SHP77 (cell line): Measurements from ENCODE around the gene ANKUB1.

Experiments used
- DNase-seq, 2 experiments: peaks; one replicate each; lab custom pipeline; 2025; lab: John Stamatoyannopoulos, UW

ANKUB1 gene

GRCh38 chr3:149808209-149808829 is 16.0 kb upstream of the ANKUB1 start:
- peak; percentile 70 to 87 for DNase-seq

- no peak for DNase-seq
Measured at GRCh38 chr3:149806171-149806778, 13.9 kb upstream of the ANKUB1 start.

GRCh38 chr3:149801639-149802038 is 9.3 kb upstream of the ANKUB1 start:
- no peak for DNase-seq

GRCh38 chr3:149801195-149801594 is 8.8 kb upstream of the ANKUB1 start:
- no peak for DNase-seq

GRCh38 chr3:149800693-149801092 is 8.3 kb upstream of the ANKUB1 start:
- no peak for DNase-seq

GRCh38 chr3:149796026-149796425 is 3.7 kb upstream of the ANKUB1 start:
- no peak for DNase-seq

GRCh38 chr3:149790698-149791097 is 1.7 kb downstream of the ANKUB1 start:
- no peak for DNase-seq

- no peak for DNase-seq
Measured at GRCh38 chr3:149790268-149790667, 2.1 kb downstream of the ANKUB1 start.

- no peak for DNase-seq
Measured at GRCh38 chr3:149784064-149784704, 8.2 kb downstream of the ANKUB1 start.

- DNase-seq, result no peak
Measured at GRCh38 chr3:149783576-149783975, 8.8 kb downstream of the ANKUB1 start.

GRCh38 chr3:149781741-149782140 is 10.6 kb downstream of the ANKUB1 start:
- DNase-seq, result no peak

GRCh38 chr3:149781211-149781610 is 11.1 kb downstream of the ANKUB1 start:
- no peak for DNase-seq

GRCh38 chr3:149777414-149778214 is 14.7 kb downstream of the ANKUB1 start:
- no peak for DNase-seq

- DNase-seq, result no peak
Measured at GRCh38 chr3:149776170-149776569, 16.2 kb downstream of the ANKUB1 start.

GRCh38 chr3:149772861-149773260 is 19.5 kb downstream of the ANKUB1 start:
- DNase-seq, result no peak

GRCh38 chr3:149771652-149772271 is 20.6 kb downstream of the ANKUB1 start:
- peak; percentile 43 to 56 for DNase-seq

- DNase-seq, result no peak
Measured at GRCh38 chr3:149770246-149770645, 22.1 kb downstream of the ANKUB1 start.

GRCh38 chr3:149768704-149769103 is 23.6 kb downstream of the ANKUB1 start:
- no peak for DNase-seq

GRCh38 chr3:149767720-149768119 is 24.6 kb downstream of the ANKUB1 start:
- DNase-seq, result no peak

GRCh38 chr3:149765762-149766334 is 26.5 kb downstream of the ANKUB1 start:
- DNase-seq, result no peak

- no peak for DNase-seq
Measured at GRCh38 chr3:149764302-149764701, 28.1 kb downstream of the ANKUB1 start.
